SK-N-SH (cell line): ENCODE measurements around the gene CUEDC1. TPM values are rescaled to one million over a fixed set of nuclear protein-coding genes. Genes with fewer than 3 reads are reported as not detected.

Experiments
- CTCF ChIA-PET: fragments of 300-600, 350-600 bp; formaldehyde crosslinking; extraction: SDS; loops from one replicate; lab custom pipeline; 2021; lab: Yijun Ruan, JAX
- POLR2A ChIA-PET: fragments of 350-600 bp; sonication (Branson Sonifier 250); formaldehyde crosslinking; extraction: SDS; loops from one replicate; lab custom pipeline; 2020; ENCODE audit warnings: antibody characterized with exemption, inconsistent platforms; lab: Yijun Ruan, JAX
- DNase-seq: peaks from one replicate; pipeline ENCODE4 v3.0.0; 2012
- H2AFZ ChIP-seq: fragments of 200-600 bp; sonication (generic); 2 replicates; pipeline ENCODE4 v1.8.1; 2016; ENCODE audit warnings: antibody characterized with exemption, mild to moderate bottlenecking, low read depth
- H3F3A ChIP-seq: fragments of 200-600 bp; sonication (generic); replicated peaks from 2 replicates; pipeline ENCODE3; 2016; ENCODE audit warnings: antibody characterized with exemption, mild to moderate bottlenecking; ENCODE audit not compliant: insufficient read depth
- H3K27ac ChIP-seq, 2 experiments: fragments of 200-500 bp in 1 of 2; fragments of 200-600 bp in 1 of 2; sonication (Bioruptor generic) in 1 of 2; sonication (generic), shearing (Covaris generic) in 1 of 2; 2 replicates each; pipeline versions ENCODE4 v1.5.1 to v1.6.1; 2014 to 2016; ENCODE audit warnings: low read depth in 2 of 2, inconsistent platforms in 1 of 2, low read length in 1 of 2, mild to moderate bottlenecking in 1 of 2, mixed read lengths in 1 of 2
- H3K27me3 ChIP-seq: fragments of 200-600 bp; sonication (generic), shearing (Covaris generic); 2 replicates; pipeline ENCODE4 v1.6.1; 2016; ENCODE audit warnings: mixed run types; ENCODE audit not compliant: insufficient read depth
- H3K36me3 ChIP-seq, 2 experiments: fragments of 200-500 bp in 1 of 2; fragments of 200-600 bp in 1 of 2; sonication (Bioruptor generic) in 1 of 2; sonication (generic) in 1 of 2; replicated peaks in 1 of 2; 2 replicates each; pipeline versions ENCODE3 to v1.5.1; 2014 to 2016; ENCODE audit warnings: low read length in 1 of 2, mild to moderate bottlenecking in 1 of 2; ENCODE audit not compliant: insufficient read depth in 2 of 2, control insufficient read depth in 1 of 2
- H3K4me1 ChIP-seq, 2 experiments: fragments of 200-500 bp in 1 of 2; fragments of 200-600 bp in 1 of 2; sonication (Bioruptor generic) in 1 of 2; sonication (generic), shearing (Covaris generic) in 1 of 2; 2 replicates each; pipeline versions ENCODE4 v1.5.1 to v1.6.1; 2014 to 2016; ENCODE audit warnings: low read depth in 1 of 2, low read length in 1 of 2, mixed run types in 1 of 2; ENCODE audit not compliant: insufficient read depth in 2 of 2, control insufficient read depth in 1 of 2
- H3K4me2 ChIP-seq: fragments of 200-600 bp; sonication (generic), shearing (Covaris generic); 2 replicates; pipeline ENCODE4 v1.6.1; 2017; ENCODE audit warnings: mixed run types
- H3K4me3 ChIP-seq, 2 experiments: fragments of 200-500 bp in 1 of 2; fragments of 200-600 bp in 1 of 2; sonication (Bioruptor generic) in 1 of 2; sonication (generic), shearing (Covaris generic) in 1 of 2; 2 replicates each; pipeline versions ENCODE4 v1.5.1 to v1.8.1; 2014 to 2016; ENCODE audit warnings: low read depth in 2 of 2, inconsistent platforms in 1 of 2, low read length in 1 of 2, mild to moderate bottlenecking in 1 of 2, mixed read lengths in 1 of 2, moderate library complexity in 1 of 2
- H3K79me2 ChIP-seq: fragments of 200-600 bp; sonication (generic); 2 replicates; pipeline ENCODE4 v1.8.1; 2017; ENCODE audit warnings: mild to moderate bottlenecking; ENCODE audit not compliant: insufficient read depth
- H3K9ac ChIP-seq: fragments of 200-600 bp; sonication (generic); 2 replicates; pipeline ENCODE4 v1.6.1; 2017; ENCODE audit warnings: mixed run types
- H3K9me2 ChIP-seq: fragments of 200-600 bp; sonication (generic); 2 replicates; pipeline ENCODE4 v1.6.1; 2017; ENCODE audit warnings: mixed run types
- H3K9me3 ChIP-seq: fragments of 200-600 bp; sonication (generic); 2 replicates; pipeline ENCODE4 v1.6.1; 2017; ENCODE audit warnings: mixed run types, mild to moderate bottlenecking, moderate library complexity
- H4K20me1 ChIP-seq: fragments of 200-600 bp; sonication (generic); 2 replicates; pipeline ENCODE4 v1.6.1; 2017; ENCODE audit warnings: mild to moderate bottlenecking, mixed run types; ENCODE audit not compliant: insufficient read depth
- CHD2 ChIP-seq: fragments of 150-350 bp; IDR thresholded peaks from 2 replicates; pipeline ENCODE4 v1.6.1; 2018; ENCODE audit warnings: low read length; ENCODE audit not compliant: partially characterized antibody
- ELF1 ChIP-seq: IDR thresholded peaks from 2 replicates; pipeline ENCODE4 v1.4.0; 2012
- FOSL2 ChIP-seq: IDR thresholded peaks from 2 replicates; pipeline ENCODE4 v1.4.0; 2012; ENCODE audit warnings: low read depth, mild to moderate bottlenecking, moderate library complexity, borderline replicate concordance
- FOXJ3 ChIP-seq: sonication (generic); formaldehyde crosslinking; IDR thresholded peaks from 2 replicates; pipeline ENCODE4 v1.5.1; 2020; ENCODE audit warnings: mild to moderate bottlenecking, missing genetic modification reagents
- FOXM1 ChIP-seq: IDR thresholded peaks from 2 replicates; pipeline ENCODE4 v1.4.0; 2012; ENCODE audit warnings: low read depth, mild to moderate bottlenecking
- GABPA ChIP-seq: IDR thresholded peaks from 2 replicates; pipeline ENCODE4 v1.4.0; 2012; ENCODE audit warnings: low read depth, mild to moderate bottlenecking
- NFIC ChIP-seq: IDR thresholded peaks from 2 replicates; pipeline ENCODE4 v1.4.0; 2012; ENCODE audit warnings: borderline replicate concordance
- RAD21 ChIP-seq: IDR thresholded peaks from 2 replicates; pipeline ENCODE4 v1.6.1; 2012; ENCODE audit warnings: mild to moderate bottlenecking, low read length
- RXRA ChIP-seq: IDR thresholded peaks from 2 replicates; pipeline ENCODE4 v1.4.0; 2012; ENCODE audit warnings: low read depth, mild to moderate bottlenecking, borderline replicate concordance
- SIN3A ChIP-seq: IDR thresholded peaks from 2 replicates; pipeline ENCODE4 v1.6.1; 2012; ENCODE audit warnings: low read depth, mild to moderate bottlenecking, low read length, moderate library complexity, borderline replicate concordance
- SMC3 ChIP-seq: IDR thresholded peaks from 2 replicates; pipeline ENCODE4 v1.6.1; 2012; ENCODE audit warnings: low read depth, low read length, improper control_type of control experiment
- TEAD4 ChIP-seq: IDR thresholded peaks from 2 replicates; pipeline ENCODE4 v1.4.0; 2012; ENCODE audit warnings: mild to moderate bottlenecking, borderline replicate concordance; ENCODE audit not compliant: insufficient read depth
- YY1 ChIP-seq: IDR thresholded peaks from 2 replicates; pipeline ENCODE4 v1.4.0; 2012; ENCODE audit warnings: low read depth, mild to moderate bottlenecking
- WGBS: methylation state at CpG from one replicate; pipeline ENCODE4 v1.1.6; 2017; ENCODE audit warnings: low lambda C conversion rate; 5-methylcytosine and 5-hydroxymethylcytosine counted together
- polyA plus RNA-seq, 3 experiments: library from polyadenylated mRNA; depleted of rRNA; stranded (reverse); fragments of >200 nt; gene quantifications; 2 replicates each; pipeline ENCODE4 v1.2.3, GENCODE V29; 2012
- TF ChIP-seq, protein P1 (sequence below): IDR thresholded peaks from 2 replicates; pipeline ENCODE4; 2012
- TF ChIP-seq, protein P2 (sequence below): fragments of 200-600 bp; sonication (generic); IDR thresholded peaks from 2 replicates; pipeline ENCODE4 v1.6.1; 2017; ENCODE audit warnings: antibody characterized with exemption, mild to moderate bottlenecking, moderate library complexity
- TF ChIP-seq, protein P3 (sequence below): IDR thresholded peaks from 2 replicates; pipeline ENCODE4 v1.4.0; 2012; ENCODE audit warnings: low read depth, borderline replicate concordance
- TF ChIP-seq, protein P4 (sequence below): IDR thresholded peaks from 2 replicates; pipeline ENCODE4 v1.6.1; 2012; ENCODE audit warnings: mild to moderate bottlenecking, low read depth, low read length, moderate library complexity
- TF ChIP-seq, protein P5 (sequence below): IDR thresholded peaks from 2 replicates; pipeline ENCODE4 v1.4.0; 2012; ENCODE audit warnings: low read depth

CUEDC1 gene
- polyA plus RNA-seq, 1 of the 3 experiments (the other 2 are of a cell fraction) = 58.9 TPM

DNA sequence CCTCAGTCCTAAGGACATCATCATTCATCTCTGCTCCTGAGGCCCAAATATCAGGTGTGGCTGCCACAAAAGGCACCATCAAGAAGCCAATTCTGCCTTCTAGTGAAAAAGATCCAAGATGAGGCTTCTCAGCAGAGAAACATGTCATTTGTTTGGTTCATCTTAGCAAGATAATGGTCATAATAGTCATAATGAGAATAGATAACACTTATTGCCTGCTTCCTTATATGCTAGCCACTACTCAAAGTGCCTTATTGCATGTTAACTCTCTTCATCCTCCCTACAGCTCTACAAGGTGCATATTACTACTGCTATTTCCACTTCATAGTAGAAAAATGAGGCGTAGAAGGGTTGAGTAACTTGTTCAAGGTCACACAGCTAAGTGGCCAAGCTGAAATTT is 60.4 kb downstream of the CUEDC1 start:
- no peak overlapping the region for H3K4me2 ChIP-seq
- H3K9me3 ChIP-seq = no peaks in the 10 kb centered on the region
- no peak overlapping the region for H3K4me3 ChIP-seq
- peaks cover 36 to 67% of the 10 kb centered on the region in 2 experiments for H3K4me1 ChIP-seq
- no peaks in the 10 kb centered on the region for H3K36me3 ChIP-seq
- H3K9me2 ChIP-seq = no peaks in the 10 kb centered on the region
- 91% methylated on average over 1 of the region's 1 CpG for WGBS
- TF ChIP-seq RAD21 = no peak
- no peak for TF ChIP-seq SIN3A
- TF ChIP-seq FOXJ3 (CRISPR knock-in tag) = no peak
- TF ChIP-seq GABPA = no peak
- no peak for TF ChIP-seq FOSL2
- TF ChIP-seq TEAD4 = no peak
- H3F3A ChIP-seq = peaks cover 47% of the 10 kb centered on the region
- peak overlapping the region in 1 of 2 experiments; percentile 96; a peak in 2 of 4 replicates for H3K27ac ChIP-seq
- POLR2A ChIA-PET = no interaction called here
- no peaks in the 10 kb centered on the region for H3K27me3 ChIP-seq
- peaks cover 73% of the 10 kb centered on the region for H3K79me2 ChIP-seq
- no peak overlapping the region for H3K9ac ChIP-seq
- no peak overlapping the region for H2AFZ ChIP-seq
- DNase-seq = no peak
- CTCF ChIA-PET = interaction anchor here (0.5 to 8.6 kb wide), 7 partner anchors 25 to 1664 kb away, joined by 3 to 162 read pairs (median 14); partner anchors contain the start of gene CUEDC1
- H4K20me1 ChIP-seq = no peaks in the 10 kb centered on the region

DNA sequence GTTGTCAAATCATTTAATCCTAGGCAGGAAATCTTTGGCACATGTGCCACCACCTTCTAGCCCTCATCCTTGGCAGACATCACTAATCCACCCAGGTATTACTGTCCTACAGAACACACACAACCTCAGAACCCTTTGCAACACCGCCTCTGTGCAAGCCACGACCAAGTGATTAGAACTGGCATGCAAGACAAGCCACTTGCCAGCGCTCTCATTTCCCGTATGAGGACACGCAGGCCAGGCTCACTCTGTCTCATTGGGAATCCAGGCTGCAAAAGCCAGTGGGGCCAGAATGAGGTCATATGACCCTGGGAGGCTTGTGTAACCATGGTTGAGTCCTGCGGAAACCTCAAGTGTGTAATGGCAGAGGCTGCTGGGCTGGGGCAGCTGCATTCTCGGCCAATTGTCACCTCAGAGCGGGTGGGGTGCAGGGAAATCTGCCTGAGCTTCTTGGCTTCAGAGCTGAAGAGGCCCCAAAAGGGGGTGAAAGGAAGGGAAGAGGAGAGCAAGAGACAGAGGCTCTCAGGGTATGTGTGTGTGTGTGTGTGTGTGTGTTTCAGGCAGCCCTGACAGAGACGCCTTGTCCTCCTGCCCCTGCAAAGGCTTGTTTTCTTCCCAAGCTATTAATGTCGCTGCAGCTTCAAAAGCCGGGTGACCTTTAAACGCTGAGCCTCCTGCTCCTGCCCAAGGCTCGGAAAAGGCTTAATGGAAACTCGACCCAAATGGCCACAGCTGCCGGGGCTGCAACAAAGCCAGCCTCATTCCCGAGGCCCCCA is 62.2 kb downstream of the CUEDC1 start:
- H3K9me2 ChIP-seq = no peaks in the 10 kb centered on the region
- H3K4me3 ChIP-seq = peak overlapping the region in 1 of 2 experiments; percentile 21; a peak in 1 of 4 replicates
- H3K4me2 ChIP-seq = peak overlapping the region; percentile 55
- H3K79me2 ChIP-seq = peaks cover 75% of the 10 kb centered on the region
- peaks cover 53% of the 10 kb centered on the region for H3F3A ChIP-seq
- DNase-seq = no peak
- H2AFZ ChIP-seq = no peak overlapping the region
- peak overlapping the region; percentile 64 for H3K9ac ChIP-seq
- CTCF ChIA-PET = interaction anchor here (0.8 to 8.6 kb wide), 36 partner anchors 8 to 412 kb away, joined by 3 to 162 read pairs (median 8); partner anchors contain the start of genes CUEDC1, MRPS23 and SRSF1
- H3K27me3 ChIP-seq = no peaks in the 10 kb centered on the region
- POLR2A ChIA-PET = interaction anchor here (0.6 to 1.3 kb wide), 3 partner anchors 95 to 114 kb away, joined by 3 read pairs; partner anchors contain the start of genes SRSF1 and VEZF1
- 40% methylated on average over 16 of the region's 16 CpGs for WGBS
- H3K36me3 ChIP-seq = no peaks in the 10 kb centered on the region
- H3K4me1 ChIP-seq = peaks cover 32 to 60% of the 10 kb centered on the region in 2 experiments
- H3K9me3 ChIP-seq = no peaks in the 10 kb centered on the region
- H4K20me1 ChIP-seq = no peaks in the 10 kb centered on the region
- peak overlapping the region; percentile 44 to 96 for H3K27ac ChIP-seq
- TF ChIP-seq, protein P1, sequence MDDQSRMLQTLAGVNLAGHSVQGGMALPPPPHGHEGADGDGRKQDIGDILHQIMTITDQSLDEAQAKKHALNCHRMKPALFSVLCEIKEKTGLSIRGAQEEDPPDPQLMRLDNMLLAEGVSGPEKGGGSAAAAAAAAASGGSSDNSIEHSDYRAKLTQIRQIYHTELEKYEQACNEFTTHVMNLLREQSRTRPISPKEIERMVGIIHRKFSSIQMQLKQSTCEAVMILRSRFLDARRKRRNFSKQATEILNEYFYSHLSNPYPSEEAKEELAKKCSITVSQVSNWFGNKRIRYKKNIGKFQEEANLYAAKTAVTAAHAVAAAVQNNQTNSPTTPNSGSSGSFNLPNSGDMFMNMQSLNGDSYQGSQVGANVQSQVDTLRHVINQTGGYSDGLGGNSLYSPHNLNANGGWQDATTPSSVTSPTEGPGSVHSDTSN = peak; percentile 43; the same call in 1 of the 2 replicates
- TF ChIP-seq SIN3A (0 out of 2 replicates have a peak, but pooled peaks have one; percentile 27), YY1 (peak; percentile 64; the same call in 1 of the 2 replicates), ELF1 (peak; percentile 39; the same call in 1 of the 2 replicates), NFIC (peak; percentile 77), RXRA (peak; percentile 81; the same call in 1 of the 2 replicates), CHD2 (no peak), RAD21 (no peak), FOXM1 (peak; percentile 80; the same call in 1 of the 2 replicates), SMC3 (no peak; the same call in 1 of the 2 replicates)
- TF ChIP-seq, protein P2, sequence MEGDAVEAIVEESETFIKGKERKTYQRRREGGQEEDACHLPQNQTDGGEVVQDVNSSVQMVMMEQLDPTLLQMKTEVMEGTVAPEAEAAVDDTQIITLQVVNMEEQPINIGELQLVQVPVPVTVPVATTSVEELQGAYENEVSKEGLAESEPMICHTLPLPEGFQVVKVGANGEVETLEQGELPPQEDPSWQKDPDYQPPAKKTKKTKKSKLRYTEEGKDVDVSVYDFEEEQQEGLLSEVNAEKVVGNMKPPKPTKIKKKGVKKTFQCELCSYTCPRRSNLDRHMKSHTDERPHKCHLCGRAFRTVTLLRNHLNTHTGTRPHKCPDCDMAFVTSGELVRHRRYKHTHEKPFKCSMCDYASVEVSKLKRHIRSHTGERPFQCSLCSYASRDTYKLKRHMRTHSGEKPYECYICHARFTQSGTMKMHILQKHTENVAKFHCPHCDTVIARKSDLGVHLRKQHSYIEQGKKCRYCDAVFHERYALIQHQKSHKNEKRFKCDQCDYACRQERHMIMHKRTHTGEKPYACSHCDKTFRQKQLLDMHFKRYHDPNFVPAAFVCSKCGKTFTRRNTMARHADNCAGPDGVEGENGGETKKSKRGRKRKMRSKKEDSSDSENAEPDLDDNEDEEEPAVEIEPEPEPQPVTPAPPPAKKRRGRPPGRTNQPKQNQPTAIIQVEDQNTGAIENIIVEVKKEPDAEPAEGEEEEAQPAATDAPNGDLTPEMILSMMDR = no peak
- TF ChIP-seq, protein P3, sequence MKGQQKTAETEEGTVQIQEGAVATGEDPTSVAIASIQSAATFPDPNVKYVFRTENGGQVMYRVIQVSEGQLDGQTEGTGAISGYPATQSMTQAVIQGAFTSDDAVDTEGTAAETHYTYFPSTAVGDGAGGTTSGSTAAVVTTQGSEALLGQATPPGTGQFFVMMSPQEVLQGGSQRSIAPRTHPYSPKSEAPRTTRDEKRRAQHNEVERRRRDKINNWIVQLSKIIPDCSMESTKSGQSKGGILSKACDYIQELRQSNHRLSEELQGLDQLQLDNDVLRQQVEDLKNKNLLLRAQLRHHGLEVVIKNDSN = peak; percentile 88
- TF ChIP-seq, protein P4, sequence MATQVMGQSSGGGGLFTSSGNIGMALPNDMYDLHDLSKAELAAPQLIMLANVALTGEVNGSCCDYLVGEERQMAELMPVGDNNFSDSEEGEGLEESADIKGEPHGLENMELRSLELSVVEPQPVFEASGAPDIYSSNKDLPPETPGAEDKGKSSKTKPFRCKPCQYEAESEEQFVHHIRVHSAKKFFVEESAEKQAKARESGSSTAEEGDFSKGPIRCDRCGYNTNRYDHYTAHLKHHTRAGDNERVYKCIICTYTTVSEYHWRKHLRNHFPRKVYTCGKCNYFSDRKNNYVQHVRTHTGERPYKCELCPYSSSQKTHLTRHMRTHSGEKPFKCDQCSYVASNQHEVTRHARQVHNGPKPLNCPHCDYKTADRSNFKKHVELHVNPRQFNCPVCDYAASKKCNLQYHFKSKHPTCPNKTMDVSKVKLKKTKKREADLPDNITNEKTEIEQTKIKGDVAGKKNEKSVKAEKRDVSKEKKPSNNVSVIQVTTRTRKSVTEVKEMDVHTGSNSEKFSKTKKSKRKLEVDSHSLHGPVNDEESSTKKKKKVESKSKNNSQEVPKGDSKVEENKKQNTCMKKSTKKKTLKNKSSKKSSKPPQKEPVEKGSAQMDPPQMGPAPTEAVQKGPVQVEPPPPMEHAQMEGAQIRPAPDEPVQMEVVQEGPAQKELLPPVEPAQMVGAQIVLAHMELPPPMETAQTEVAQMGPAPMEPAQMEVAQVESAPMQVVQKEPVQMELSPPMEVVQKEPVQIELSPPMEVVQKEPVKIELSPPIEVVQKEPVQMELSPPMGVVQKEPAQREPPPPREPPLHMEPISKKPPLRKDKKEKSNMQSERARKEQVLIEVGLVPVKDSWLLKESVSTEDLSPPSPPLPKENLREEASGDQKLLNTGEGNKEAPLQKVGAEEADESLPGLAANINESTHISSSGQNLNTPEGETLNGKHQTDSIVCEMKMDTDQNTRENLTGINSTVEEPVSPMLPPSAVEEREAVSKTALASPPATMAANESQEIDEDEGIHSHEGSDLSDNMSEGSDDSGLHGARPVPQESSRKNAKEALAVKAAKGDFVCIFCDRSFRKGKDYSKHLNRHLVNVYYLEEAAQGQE = peak; percentile 60; the same call in 1 of the 2 replicates
- TF ChIP-seq, protein P5, sequence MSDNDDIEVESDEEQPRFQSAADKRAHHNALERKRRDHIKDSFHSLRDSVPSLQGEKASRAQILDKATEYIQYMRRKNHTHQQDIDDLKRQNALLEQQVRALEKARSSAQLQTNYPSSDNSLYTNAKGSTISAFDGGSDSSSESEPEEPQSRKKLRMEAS = peak; percentile 69
